GM12872 (cell line): ENCODE measurements around the gene PAPOLG.

Experiments
- CTCF ChIP-seq: IDR thresholded peaks from 3 replicates; pipeline ENCODE4 v1.5.1; 2011; ENCODE audit warnings: low read depth, mild to moderate bottlenecking, low read length, moderate library complexity; ENCODE audit not compliant: insufficient read depth

The PAPOLG gene

GRCh38 chr2:60775048-60775639 lies 19.1 kb downstream of the PAPOLG start:
- TF ChIP-seq CTCF, result no peak

GRCh38 chr2:60778352-60778751 lies 22.3 kb downstream of the PAPOLG start:
- no peak for TF ChIP-seq CTCF

- no peak for TF ChIP-seq CTCF
Measured at GRCh38 chr2:60779426-60779825, 23.4 kb downstream of the PAPOLG start.

GRCh38 chr2:60780721-60781120 lies 24.7 kb downstream of the PAPOLG start:
- TF ChIP-seq CTCF, result no peak

GRCh38 chr2:60793169-60793568 lies 37.1 kb downstream of the PAPOLG start:
- TF ChIP-seq CTCF, result no peak

- peak; percentile 37 for TF ChIP-seq CTCF
Measured at GRCh38 chr2:60794271-60794863, 38.3 kb downstream of the PAPOLG start.

GRCh38 chr2:60796573-60797509 lies 40.8 kb downstream of the PAPOLG start:
- no peak for TF ChIP-seq CTCF
